GM21381 (cell line): Measurements from ENCODE around the gene DNAJC1.
"Not testable (repeated sequence)": the region's sequence is repeated elsewhere in the genome, so short reads cannot be mapped to it uniquely, and the experiment has no call there.

Experiments used
- ATAC-seq: cut with Tn5 transposase; IDR thresholded peaks from one replicate; pipeline ENCODE4 v1.9.1; 2021; ENCODE audit warnings: mild to moderate bottlenecking, moderate library complexity; ENCODE audit not compliant: unreplicated experiment

DNAJC1 gene

DNA sequence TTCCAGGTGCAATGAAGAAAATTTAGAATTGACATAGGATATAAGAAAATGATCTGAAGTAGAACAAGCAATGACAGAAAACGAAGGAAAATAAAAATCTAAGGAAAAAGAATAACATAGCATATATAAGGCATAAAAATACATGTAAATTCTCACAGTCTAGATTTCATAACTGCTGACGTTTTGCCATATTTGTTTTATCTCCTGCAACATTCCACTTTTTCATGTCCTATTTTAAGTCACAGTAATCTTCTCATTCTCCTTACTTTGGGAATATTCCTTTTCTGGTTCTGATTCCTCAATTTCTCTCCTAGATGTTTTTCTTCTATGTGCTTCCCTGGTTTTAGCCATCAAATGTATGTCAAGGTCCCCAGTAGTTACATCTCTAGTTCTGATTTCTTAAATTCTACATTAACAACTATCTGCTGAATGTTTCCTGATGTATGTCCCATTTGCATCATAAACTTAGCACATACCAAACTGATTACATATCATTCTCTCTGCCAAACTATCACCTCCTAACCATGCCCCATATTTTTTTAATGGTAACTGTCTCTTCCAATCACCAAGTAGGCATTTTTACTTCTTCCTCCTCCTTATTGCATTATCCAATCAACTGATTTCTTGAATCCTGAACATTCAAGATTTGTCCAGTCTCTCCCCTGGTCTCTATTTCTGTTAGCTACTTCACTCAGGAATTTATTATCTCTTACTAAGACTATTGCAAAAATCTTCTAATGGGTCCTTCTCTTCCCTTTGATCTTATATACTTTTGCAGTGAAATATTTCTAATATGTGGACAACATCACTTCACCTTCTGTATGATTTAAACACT, 171.3 kb downstream of the DNAJC1 start:
- no peak for ATAC-seq

DNA sequence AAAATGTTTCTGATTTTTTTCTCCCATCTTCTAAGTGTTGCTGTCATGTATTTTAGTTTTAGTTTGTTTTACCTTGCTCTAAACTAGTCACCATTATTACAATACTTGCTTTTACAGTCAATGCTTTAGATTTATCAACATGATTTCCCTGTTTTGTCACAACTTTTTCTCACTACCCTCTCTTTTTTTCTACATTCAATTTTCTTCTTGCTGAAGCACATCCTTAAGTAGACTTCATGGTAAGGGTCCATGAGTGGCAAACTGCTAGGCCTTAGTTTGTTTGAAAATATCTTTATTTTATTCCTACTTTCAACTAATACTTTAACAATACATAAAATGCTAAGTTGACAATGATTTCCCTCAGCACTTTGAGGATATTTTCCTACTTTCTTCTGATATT, 173.5 kb downstream of the DNAJC1 start:
- ATAC-seq, result no peak

DNA sequence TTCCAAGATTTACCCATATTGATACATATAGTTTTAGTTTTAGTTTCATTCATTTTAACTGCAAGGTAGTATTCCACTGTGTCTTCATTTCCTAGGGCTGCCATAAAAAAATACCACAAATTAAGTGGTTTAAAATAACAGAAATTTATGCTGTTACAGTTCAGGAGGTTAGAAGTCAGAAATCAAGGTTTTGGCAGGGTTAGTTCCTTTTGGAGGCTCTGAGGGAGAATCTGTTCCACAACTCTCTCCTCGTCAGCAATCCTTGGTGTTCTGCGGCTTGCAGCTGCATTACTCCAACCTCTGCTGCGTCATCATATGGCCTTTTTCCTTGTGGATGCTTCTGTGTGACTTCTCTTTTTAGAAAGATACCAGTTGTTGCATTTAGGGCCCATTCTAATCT, 176.2 kb downstream of the DNAJC1 start:
- no peak for ATAC-seq

DNA sequence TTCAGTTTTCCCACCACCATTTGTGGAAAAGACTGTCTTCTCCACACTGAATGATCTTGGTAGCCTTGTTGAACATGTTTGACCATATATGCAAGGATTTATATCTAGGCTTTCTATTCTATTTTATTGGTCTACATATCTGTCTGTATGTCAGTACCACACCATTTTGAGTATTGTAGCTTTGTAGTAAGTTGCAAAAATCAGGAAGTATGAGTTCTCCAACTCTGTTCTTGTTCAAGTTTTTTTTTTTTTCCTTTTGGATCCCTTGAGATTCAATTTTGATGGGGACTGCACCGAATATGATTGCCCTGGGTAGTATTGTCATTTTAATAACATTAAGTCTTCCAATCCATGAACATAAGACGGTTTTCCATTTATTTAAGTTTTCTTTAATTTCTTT, 176.8 kb downstream of the DNAJC1 start:
- ATAC-seq, result no peak

DNA sequence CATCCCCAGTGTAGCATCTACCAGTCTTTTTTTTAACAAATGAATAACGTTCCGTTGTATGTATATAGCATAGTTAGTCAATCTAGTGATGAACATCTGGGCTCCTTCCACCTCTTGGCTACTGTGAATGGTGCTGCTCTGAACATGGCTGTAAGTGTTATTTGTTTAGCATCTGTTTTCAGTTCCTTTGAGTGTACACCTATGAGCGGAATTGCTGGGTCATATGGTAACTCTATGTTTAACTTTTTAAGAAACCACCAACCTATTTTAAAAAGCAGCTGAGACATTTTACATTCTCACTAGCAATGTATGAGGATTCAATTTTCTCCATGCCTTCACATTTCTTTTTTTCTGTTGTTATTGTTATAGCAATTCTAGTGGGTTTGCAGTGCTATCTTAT, 178.2 kb downstream of the DNAJC1 start:
- no peak for ATAC-seq

DNA sequence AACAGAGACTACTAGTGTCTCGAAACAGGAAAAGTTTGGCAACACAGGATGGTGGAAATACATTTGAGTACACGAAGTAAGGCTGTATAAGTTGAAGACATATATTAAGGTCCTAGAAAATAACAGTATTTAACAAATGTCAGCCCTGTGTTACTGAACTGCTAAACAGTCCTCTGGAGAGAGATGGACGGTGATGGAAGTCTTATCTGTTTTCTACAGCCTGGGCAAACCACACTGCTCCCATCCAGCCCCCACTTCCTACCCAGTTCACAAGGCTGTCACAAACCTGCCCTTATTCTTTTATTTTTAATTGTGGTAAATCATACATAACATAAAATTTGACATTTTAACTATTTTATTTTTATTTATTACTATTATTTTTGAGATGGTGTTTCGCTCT, 179.1 kb downstream of the DNAJC1 start:
- no peak for ATAC-seq

DNA sequence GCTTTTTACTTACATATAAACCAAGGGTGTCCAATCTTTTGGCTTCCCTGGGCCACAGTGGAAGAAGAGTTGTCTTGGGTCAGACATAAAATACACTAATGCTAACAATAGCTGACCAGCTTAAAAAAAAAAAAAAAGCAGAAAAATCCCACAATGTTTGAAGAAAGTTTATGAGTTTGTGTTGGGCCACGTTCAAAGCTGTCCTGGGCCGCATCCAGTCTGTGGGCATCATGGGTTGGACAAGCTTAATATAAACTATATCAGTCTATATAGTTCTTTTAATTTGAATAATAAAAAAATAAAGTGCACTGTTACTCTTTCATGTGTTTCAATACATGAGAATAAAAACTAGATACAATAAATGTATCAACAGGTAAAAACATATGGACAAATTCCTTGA, 179.9 kb downstream of the DNAJC1 start:
- no peak for ATAC-seq

DNA sequence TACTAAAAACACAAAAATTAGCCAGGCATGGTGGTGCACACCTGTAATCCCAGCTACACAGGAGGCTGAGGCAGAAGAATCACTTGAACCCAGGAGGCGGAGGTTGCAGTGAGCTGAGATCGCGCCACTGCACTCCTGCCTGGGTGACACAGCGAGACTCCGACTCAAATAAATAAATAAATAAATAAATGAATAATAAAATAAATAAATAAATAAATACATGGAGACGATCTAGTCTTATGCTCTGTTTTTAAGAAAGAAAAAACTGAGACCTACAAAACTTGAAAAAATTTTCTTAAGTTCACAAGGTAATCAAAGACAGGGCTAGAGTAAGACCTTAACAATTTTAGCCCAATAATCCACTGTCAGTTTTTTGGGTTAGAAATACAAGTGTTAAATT, 181.3 kb downstream of the DNAJC1 start:
- ATAC-seq, result not testable (repeated sequence)

DNA sequence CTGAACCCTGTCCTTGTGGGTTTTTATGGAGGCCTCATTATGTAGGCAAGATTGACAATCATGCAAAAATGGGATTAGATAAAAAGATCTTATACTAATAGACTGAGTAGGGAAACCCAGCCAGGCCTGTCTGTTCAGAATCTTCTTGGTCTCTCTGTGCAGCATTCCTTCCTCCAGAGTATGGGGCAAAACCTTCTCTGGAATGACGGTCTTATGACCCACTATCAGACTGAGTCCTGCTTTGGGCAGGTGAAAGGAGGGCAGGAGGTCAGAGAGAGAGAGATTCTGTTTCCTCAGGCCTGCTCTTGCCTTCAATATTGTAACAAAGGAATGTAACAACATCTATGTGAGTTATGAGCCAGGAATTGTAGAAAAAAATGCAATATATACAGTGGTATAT, 182.6 kb downstream of the DNAJC1 start:
- no peak for ATAC-seq

DNA sequence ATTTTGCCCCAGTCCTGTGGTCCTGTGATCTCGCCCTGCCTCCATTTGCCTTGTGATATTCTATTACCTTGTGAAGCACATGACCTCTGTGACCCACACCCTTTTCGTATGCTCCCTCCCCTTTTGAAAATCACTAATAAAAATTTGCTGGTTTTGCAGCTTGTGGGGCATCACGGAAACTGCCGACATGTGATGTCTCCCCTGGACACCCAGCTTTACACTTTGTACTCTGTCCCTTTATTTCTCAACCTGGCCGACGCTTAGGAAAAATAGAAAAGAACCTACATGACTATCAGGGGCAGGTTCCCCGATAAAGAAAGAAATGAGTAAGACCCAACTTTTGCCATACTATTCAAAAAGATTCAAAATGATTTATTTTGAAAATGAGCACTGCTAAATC, 185.1 kb downstream of the DNAJC1 start:
- ATAC-seq, result not testable (repeated sequence)

DNA sequence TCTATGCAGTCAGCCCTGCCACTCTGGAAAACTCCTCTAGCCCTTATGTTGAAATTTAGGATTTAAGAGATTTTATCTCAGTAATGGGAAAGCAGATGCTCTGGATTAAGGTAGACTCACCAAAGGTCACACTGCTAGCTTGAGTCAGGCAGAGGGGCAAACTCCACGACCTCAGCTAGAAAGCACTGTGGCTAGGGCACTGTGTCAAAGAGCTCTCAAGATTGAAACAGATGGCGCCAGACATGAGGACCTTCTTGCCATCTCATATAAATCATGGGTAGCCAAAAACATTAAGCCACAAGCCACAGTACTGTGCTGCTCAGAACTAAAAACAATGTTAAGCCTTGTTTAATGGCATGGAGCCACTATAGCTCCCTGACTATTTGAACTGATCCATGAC, 188.7 kb downstream of the DNAJC1 start:
- ATAC-seq, result no peak

DNA sequence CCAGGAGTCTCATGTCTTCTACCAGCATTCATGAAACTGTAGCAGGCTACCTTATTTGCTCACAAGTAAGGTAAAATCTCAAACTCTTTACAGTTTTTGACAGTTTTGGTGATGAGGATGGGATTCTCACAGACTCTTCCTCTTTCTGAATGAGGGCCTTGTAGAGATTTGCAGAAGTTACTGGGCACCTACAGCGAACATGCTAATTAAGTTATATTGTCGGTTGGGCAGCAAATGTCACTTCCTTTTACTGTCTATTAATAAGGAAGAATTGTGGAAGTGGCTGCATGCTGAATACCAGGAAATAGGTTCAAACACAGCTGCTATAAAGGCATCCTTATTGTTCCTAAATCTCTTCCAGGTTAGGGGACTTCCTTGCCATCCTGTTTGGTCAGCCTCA, 189.6 kb downstream of the DNAJC1 start:
- ATAC-seq, result no peak

DNA sequence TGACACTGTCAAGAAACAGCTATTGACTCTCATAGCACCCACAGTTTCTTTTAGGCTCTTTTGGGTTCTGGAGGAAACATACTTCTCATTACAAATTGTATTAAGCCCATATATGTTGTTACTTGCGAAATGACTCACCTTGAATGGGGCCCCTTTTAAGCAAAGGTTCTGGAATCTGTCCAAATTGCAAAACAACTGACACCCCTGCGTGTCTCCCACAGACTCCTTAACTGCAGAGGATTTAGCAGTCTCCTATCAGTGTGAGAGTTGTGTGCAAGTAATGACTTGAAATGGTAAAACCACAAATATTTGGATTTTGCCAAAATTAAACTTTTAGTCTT, 192.3 kb downstream of the DNAJC1 start:
- ATAC-seq, result no peak

DNA sequence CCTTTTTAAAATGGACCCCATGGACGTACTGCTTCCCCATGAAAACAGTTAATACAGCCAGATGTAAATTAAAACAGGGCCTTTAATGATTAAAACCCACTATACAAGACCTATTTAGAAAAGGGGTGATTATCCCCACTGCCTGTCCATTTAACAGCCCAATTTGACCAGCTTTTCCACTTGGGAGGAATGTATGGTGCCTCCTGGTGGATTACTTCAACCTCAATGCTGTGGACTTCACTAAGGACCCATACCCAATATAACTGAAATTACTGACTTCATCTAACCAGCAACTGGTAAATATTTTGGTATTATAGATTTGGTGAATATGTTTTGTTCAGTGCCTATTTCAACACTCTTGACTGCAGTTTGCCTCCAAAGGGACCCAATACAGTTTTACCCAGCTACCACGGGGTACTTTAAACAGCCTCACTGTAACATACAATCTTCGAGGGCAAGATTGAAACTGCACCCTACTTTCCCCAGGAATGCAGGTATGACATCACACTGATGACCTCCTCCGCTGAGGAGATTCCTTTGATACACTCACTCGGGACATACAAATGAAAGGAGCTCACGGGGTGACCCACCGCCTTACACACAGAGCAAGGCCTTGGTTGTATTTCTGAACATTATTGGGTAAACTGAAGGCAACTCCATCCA, 192.8 kb downstream of the DNAJC1 start:
- ATAC-seq, result no peak

DNA sequence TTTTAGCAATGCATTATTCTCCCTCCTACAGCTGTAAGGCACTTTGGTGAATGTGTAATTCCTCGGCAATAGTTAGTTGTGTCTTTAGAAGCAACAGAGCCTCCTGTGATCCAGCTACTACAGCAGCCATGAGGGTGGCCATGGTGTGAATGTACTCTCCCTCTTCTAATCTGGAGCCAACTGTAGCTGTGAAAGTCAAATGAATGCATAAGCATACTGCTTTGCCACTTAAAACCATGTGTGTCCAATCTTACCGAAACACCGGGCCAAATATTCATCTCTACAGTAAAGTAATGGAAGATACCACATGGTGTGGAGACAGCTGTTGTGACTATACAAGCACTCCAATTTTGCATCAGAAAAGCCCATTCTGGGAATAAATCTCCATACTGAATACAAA, 195.0 kb downstream of the DNAJC1 start:
- ATAC-seq, result no peak

DNA sequence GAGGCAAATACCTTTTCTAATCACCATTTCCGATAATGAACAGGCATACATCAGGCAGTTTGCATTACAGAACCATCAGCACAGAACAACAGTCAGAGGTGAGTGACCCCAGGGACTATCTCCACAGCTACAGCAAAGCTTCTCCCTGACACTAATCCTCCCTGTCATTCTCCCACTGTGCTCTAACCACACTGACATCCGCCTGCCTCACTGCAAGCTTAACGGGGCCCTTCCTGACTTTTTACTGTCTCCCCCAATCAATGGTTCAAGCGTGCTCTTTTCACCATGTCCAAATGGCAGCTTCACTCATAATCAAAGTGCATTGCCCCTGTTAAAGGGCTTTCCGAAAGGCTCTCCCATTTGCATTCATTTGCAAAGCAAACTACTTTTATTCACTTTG, 196.3 kb downstream of the DNAJC1 start:
- no peak for ATAC-seq

DNA sequence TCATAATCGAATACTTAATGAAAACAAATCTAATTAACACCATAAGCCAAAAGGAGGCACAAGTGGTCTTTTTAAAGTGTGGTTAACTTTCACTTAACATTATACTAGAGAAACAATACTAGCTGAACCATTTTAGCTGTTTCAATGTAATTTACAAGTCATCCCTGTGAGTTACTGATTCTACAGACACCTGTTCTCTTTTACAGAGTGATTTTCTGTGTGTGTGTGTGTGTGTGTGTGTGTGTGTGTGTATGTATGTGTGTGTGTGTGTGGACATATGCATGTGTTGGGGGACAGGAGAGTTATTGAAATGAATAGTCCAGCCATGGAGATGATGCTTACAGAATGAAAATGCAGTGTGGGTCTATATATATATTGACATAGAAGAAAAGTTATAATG, 200.2 kb downstream of the DNAJC1 start:
- no peak for ATAC-seq

DNA sequence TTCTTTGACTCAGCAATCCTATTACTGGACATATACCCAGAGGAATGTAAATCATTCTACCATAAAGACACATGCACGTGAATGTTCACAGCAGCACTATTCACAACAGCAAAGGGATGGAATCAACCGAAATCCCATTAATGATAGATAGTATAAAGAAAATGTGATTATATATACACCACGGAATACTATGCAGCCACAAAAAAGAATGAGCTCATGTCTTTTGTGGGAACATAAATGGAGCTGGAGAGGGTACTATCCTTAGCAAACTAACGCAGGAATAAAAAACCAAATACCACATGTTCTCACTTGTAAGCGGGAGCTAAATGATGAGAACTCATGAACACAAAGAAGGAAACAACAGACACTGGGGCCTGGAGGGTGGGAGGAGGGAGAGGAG, 201.9 kb downstream of the DNAJC1 start:
- no peak for ATAC-seq

DNA sequence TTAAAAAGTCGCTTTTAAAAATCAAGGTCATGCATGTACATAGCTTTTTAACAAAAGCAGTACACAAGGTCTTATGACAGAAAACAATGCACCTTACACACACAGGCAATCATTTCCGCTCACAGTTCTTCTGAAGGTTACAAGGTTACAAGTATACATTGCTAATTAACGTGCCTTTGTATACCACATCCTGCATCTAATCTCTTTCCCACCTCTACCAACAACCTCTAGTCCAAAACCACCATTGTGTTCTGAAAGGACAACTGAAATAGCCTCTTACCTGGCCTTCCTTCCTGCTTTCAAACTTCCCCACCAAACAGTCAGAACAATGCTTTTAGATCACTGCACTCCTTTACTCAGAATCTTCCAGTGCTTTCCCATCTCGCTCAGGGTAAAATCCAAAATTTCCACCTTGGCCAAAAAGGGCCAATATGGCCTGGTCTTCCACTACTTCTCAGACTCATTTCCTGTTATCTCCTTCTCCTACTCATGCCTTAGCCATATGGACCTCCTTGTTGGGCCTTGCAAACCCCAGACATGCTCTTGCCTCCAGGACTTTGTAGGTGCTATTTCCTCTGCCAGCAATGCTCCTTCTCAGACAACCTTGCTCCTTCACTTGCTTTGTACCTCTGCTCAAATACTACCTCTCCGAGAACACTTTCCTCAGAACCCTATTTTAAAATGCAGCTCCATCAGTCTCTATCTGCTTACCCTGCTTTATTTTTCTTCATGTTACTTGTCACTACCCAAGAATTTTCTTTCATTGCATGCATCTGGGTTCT, 205.4 kb downstream of the DNAJC1 start:
- ATAC-seq, result no peak

DNA sequence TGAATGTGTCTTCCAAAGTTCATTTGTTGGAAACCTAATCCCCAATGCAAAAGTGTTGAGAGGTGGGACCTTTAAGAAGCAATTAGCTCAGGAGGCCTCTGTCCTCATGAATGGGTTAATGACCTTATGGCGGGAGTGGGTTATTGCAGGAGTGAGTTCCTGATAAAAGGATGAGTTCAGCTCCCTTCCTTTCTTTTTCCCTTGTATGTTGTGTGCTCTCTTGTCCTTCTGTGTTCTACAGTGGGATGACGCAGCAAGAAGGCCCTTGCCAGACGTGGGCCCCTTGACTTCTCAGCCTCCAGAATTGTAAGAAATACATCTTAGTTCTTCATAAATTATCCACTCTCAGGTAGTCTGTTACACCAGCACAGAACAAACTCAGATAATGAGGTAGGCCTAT, 206.0 kb downstream of the DNAJC1 start:
- no peak for ATAC-seq

DNA sequence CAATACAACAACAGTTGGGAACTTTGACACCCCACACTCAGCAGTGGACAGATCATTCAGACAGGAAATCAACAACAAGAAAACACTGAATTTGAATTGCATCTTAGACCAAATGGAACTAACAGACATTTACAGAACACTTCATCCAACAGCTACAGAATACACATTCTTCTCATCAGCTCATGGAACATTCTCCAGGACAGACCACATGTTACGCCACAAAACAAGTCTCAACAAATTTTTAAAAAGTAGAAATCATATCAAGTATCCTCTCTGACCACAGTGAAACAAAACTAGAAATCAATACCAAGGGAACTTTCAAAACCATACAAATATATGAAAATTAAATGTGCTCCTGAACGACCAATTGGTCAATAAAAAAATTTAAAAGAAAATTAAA, 212.3 kb downstream of the DNAJC1 start:
- no peak for ATAC-seq

DNA sequence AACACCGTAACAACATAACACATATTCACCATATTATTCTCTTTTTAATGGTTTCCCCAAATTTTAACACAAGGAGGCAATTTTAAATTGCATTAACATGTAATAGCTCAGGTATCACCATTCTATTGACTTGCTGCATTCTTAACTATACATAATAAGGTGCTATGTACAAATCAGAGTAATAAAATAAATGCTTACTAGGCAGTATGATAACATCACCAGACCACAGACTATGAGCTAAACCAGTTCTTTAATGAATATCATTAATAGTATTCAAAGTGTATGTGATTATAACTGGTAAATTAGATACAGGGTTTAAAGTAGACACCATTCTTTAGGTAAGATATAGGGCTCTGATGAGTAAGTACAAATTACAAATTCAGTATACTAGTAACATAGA, 226.6 kb downstream of the DNAJC1 start:
- no peak for ATAC-seq
